WTC11 (cell line): Measurements from ENCODE around the gene FOLR2.

Experiments used
- CREM ChIP-seq: sonication (generic); formaldehyde crosslinking; IDR thresholded peaks from 2 replicates; pipeline ENCODE4 v1.8.1; 2022; ENCODE audit warnings: mild to moderate bottlenecking, missing genetic modification reagents, moderate library complexity
- CTCF ChIP-seq: fragments of 200-600 bp; IDR thresholded peaks from 2 replicates; pipeline ENCODE4 v1.8.0; 2022; ENCODE audit warnings: antibody characterized with exemption
- ESRRA ChIP-seq: sonication (generic); formaldehyde crosslinking; IDR thresholded peaks from 2 replicates; pipeline ENCODE4 v1.8.1; 2022; ENCODE audit warnings: mild to moderate bottlenecking, missing genetic modification reagents, borderline replicate concordance
- FOXJ3 ChIP-seq: sonication (generic); formaldehyde crosslinking; IDR thresholded peaks from 2 replicates; pipeline ENCODE4 v1.9.0; 2021; ENCODE audit warnings: missing genetic modification reagents, mild to moderate bottlenecking, borderline replicate concordance
- FOXP4 ChIP-seq: sonication (generic); formaldehyde crosslinking; IDR thresholded peaks from 2 replicates; pipeline ENCODE4 v1.8.0; 2022; ENCODE audit warnings: mild to moderate bottlenecking, missing genetic modification reagents
- GABPB1 ChIP-seq: sonication (generic); formaldehyde crosslinking; IDR thresholded peaks from 2 replicates; pipeline ENCODE4 v1.8.1; 2023; ENCODE audit warnings: mild to moderate bottlenecking, missing genetic modification reagents
- NR2C2 ChIP-seq: sonication (generic); formaldehyde crosslinking; IDR thresholded peaks from 2 replicates; pipeline ENCODE4 v1.8.0; 2022; ENCODE audit warnings: mild to moderate bottlenecking, missing genetic modification reagents
- SMAD4 ChIP-seq: sonication (generic); formaldehyde crosslinking; IDR thresholded peaks from 2 replicates; pipeline ENCODE4 v1.8.0; 2022; ENCODE audit warnings: mild to moderate bottlenecking, missing genetic modification reagents
- SP1 ChIP-seq: sonication (generic); formaldehyde crosslinking; conservative IDR thresholded peaks from 2 replicates; pipeline ENCODE4 v1.8.1; 2022; ENCODE audit warnings: missing genetic modification reagents
- TEAD4 ChIP-seq: sonication (generic); formaldehyde crosslinking; IDR thresholded peaks from 2 replicates; pipeline ENCODE4 v1.8.0; 2022; ENCODE audit warnings: mild to moderate bottlenecking, missing genetic modification reagents
- TF ChIP-seq, protein P1 (sequence below): sonication (generic); formaldehyde crosslinking; IDR thresholded peaks from 2 replicates; pipeline ENCODE4 v1.8.1; 2023; ENCODE audit warnings: mild to moderate bottlenecking, missing genetic modification reagents, moderate library complexity
- TF ChIP-seq, protein P2 (sequence below): sonication (generic); formaldehyde crosslinking; IDR thresholded peaks from 2 replicates; pipeline ENCODE4 v1.8.1; 2022; ENCODE audit warnings: low read depth, mild to moderate bottlenecking, moderate library complexity, missing genetic modification reagents, borderline replicate concordance
- TF ChIP-seq, protein P3 (sequence below): sonication (generic); formaldehyde crosslinking; IDR thresholded peaks from 2 replicates; pipeline ENCODE4 v1.8.0; 2022; ENCODE audit warnings: missing genetic modification reagents

GRCh38 chr11:72235351-72236057 is 18.9 kb downstream of the FOLR2 start:
- TF ChIP-seq CREM (CRISPR knock-in tag) (no peak), CTCF (no peak), SMAD4 (CRISPR knock-in tag) (no peak), SP1 (CRISPR knock-in tag) (no peak), ESRRA (CRISPR knock-in tag) (no peak), GABPB1 (CRISPR knock-in tag) (no peak), TEAD4 (CRISPR knock-in tag) (no peak), FOXP4 (no peak), NR2C2 (CRISPR knock-in tag) (no peak), FOXJ3 (CRISPR knock-in tag) (no peak)
- TF ChIP-seq, protein P1, sequence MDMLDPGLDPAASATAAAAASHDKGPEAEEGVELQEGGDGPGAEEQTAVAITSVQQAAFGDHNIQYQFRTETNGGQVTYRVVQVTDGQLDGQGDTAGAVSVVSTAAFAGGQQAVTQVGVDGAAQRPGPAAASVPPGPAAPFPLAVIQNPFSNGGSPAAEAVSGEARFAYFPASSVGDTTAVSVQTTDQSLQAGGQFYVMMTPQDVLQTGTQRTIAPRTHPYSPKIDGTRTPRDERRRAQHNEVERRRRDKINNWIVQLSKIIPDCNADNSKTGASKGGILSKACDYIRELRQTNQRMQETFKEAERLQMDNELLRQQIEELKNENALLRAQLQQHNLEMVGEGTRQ (CRISPR knock-in tag): no peak
- TF ChIP-seq, protein P2, sequence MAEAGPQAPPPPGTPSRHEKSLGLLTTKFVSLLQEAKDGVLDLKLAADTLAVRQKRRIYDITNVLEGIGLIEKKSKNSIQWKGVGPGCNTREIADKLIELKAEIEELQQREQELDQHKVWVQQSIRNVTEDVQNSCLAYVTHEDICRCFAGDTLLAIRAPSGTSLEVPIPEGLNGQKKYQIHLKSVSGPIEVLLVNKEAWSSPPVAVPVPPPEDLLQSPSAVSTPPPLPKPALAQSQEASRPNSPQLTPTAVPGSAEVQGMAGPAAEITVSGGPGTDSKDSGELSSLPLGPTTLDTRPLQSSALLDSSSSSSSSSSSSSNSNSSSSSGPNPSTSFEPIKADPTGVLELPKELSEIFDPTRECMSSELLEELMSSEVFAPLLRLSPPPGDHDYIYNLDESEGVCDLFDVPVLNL: no peak
- TF ChIP-seq, protein P3, sequence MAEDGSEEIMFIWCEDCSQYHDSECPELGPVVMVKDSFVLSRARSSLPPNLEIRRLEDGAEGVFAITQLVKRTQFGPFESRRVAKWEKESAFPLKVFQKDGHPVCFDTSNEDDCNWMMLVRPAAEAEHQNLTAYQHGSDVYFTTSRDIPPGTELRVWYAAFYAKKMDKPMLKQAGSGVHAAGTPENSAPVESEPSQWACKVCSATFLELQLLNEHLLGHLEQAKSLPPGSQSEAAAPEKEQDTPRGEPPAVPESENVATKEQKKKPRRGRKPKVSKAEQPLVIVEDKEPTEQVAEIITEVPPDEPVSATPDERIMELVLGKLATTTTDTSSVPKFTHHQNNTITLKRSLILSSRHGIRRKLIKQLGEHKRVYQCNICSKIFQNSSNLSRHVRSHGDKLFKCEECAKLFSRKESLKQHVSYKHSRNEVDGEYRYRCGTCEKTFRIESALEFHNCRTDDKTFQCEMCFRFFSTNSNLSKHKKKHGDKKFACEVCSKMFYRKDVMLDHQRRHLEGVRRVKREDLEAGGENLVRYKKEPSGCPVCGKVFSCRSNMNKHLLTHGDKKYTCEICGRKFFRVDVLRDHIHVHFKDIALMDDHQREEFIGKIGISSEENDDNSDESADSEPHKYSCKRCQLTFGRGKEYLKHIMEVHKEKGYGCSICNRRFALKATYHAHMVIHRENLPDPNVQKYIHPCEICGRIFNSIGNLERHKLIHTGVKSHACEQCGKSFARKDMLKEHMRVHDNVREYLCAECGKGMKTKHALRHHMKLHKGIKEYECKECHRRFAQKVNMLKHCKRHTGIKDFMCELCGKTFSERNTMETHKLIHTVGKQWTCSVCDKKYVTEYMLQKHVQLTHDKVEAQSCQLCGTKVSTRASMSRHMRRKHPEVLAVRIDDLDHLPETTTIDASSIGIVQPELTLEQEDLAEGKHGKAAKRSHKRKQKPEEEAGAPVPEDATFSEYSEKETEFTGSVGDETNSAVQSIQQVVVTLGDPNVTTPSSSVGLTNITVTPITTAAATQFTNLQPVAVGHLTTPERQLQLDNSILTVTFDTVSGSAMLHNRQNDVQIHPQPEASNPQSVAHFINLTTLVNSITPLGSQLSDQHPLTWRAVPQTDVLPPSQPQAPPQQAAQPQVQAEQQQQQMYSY (CRISPR knock-in tag): no peak
